HL-60 (cell line): ENCODE data around the gene SOCS7.

Experiments used
- DNase-seq, 2 experiments: peaks; one replicate each; pipeline ENCODE4 v3.0.0-alpha.2; 2010 to 2020; ENCODE audit warnings: low read depth in 1 of 2, low spot score in 1 of 2
- H3K27ac ChIP-seq: fragments of 250-450 bp; sonication (Bioruptor Pico); replicated peaks from 2 replicates; pipeline ENCODE4 v1.5.1; 2020; ENCODE audit warnings: mild to moderate bottlenecking, moderate library complexity
- H3K27me3 ChIP-seq: fragments of 250-450 bp; sonication (Bioruptor Pico); 2 replicates; pipeline ENCODE4 v1.5.1; 2021; ENCODE audit warnings: mild to moderate bottlenecking, moderate library complexity; ENCODE audit not compliant: insufficient read depth, poor library complexity, severe bottlenecking
- H3K4me3 ChIP-seq: replicated peaks from 2 replicates; pipeline ENCODE4 v1.5.1; 2011; ENCODE audit warnings: mild to moderate bottlenecking, control low read depth, low read length; ENCODE audit not compliant: insufficient read depth
- GABPA ChIP-seq: IDR thresholded peaks from 2 replicates; pipeline ENCODE4 v1.6.1; 2012; ENCODE audit warnings: low read depth
- POLR2AphosphoS5 ChIP-seq: IDR thresholded peaks from 2 replicates; pipeline ENCODE4 v1.6.1; 2012; ENCODE audit warnings: low read depth
- SPI1 ChIP-seq: IDR thresholded peaks from 2 replicates; pipeline ENCODE4 v1.6.1; 2012; ENCODE audit warnings: low read depth, mild to moderate bottlenecking, borderline replicate concordance
- TF ChIP-seq, protein P1 (sequence below): IDR thresholded peaks from one replicate; pipeline ENCODE4 v1.5.1; 2011; ENCODE audit warnings: low read length, control low read depth, inconsistent platforms; ENCODE audit not compliant: insufficient read depth
- TF ChIP-seq, protein P2 (sequence below): IDR thresholded peaks from 2 replicates; pipeline ENCODE4 v1.6.1; 2012; ENCODE audit warnings: low read depth; ENCODE audit not compliant: insufficient replicate concordance

The SOCS7 gene

DNA sequence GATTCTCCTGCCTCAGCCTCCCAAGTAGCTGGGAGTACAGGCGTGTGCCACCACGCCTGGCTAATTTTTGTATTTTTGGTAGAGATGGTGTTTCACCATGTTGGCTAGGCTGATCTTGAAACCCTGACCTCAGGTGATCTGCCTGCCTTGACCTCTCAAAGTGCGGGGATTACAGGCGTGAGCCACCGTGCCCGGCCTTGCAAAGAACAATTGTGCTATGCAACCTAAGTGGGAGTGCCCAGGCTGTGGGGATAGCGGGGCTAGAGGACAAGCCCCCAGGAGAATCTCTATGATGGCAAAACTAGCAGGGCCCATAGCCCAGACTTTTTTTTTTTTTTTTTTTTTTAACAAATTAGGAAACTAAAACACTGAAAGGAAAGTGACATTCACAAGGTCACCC is 5.9 kb upstream of the SOCS7 start:
- Histone ChIP-seq H3K4me3 (no peak overlapping the region), H3K27ac (no peak overlapping the region), H3K27me3 (no peaks in the 10 kb centered on the region)
- DNase-seq: no peak
- TF ChIP-seq, protein P1, sequence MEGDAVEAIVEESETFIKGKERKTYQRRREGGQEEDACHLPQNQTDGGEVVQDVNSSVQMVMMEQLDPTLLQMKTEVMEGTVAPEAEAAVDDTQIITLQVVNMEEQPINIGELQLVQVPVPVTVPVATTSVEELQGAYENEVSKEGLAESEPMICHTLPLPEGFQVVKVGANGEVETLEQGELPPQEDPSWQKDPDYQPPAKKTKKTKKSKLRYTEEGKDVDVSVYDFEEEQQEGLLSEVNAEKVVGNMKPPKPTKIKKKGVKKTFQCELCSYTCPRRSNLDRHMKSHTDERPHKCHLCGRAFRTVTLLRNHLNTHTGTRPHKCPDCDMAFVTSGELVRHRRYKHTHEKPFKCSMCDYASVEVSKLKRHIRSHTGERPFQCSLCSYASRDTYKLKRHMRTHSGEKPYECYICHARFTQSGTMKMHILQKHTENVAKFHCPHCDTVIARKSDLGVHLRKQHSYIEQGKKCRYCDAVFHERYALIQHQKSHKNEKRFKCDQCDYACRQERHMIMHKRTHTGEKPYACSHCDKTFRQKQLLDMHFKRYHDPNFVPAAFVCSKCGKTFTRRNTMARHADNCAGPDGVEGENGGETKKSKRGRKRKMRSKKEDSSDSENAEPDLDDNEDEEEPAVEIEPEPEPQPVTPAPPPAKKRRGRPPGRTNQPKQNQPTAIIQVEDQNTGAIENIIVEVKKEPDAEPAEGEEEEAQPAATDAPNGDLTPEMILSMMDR: no peak
- TF ChIP-seq, protein P2, sequence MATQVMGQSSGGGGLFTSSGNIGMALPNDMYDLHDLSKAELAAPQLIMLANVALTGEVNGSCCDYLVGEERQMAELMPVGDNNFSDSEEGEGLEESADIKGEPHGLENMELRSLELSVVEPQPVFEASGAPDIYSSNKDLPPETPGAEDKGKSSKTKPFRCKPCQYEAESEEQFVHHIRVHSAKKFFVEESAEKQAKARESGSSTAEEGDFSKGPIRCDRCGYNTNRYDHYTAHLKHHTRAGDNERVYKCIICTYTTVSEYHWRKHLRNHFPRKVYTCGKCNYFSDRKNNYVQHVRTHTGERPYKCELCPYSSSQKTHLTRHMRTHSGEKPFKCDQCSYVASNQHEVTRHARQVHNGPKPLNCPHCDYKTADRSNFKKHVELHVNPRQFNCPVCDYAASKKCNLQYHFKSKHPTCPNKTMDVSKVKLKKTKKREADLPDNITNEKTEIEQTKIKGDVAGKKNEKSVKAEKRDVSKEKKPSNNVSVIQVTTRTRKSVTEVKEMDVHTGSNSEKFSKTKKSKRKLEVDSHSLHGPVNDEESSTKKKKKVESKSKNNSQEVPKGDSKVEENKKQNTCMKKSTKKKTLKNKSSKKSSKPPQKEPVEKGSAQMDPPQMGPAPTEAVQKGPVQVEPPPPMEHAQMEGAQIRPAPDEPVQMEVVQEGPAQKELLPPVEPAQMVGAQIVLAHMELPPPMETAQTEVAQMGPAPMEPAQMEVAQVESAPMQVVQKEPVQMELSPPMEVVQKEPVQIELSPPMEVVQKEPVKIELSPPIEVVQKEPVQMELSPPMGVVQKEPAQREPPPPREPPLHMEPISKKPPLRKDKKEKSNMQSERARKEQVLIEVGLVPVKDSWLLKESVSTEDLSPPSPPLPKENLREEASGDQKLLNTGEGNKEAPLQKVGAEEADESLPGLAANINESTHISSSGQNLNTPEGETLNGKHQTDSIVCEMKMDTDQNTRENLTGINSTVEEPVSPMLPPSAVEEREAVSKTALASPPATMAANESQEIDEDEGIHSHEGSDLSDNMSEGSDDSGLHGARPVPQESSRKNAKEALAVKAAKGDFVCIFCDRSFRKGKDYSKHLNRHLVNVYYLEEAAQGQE: no peak
- TF ChIP-seq SPI1 (no peak), POLR2AphosphoS5 (no peak), GABPA (no peak)

DNA sequence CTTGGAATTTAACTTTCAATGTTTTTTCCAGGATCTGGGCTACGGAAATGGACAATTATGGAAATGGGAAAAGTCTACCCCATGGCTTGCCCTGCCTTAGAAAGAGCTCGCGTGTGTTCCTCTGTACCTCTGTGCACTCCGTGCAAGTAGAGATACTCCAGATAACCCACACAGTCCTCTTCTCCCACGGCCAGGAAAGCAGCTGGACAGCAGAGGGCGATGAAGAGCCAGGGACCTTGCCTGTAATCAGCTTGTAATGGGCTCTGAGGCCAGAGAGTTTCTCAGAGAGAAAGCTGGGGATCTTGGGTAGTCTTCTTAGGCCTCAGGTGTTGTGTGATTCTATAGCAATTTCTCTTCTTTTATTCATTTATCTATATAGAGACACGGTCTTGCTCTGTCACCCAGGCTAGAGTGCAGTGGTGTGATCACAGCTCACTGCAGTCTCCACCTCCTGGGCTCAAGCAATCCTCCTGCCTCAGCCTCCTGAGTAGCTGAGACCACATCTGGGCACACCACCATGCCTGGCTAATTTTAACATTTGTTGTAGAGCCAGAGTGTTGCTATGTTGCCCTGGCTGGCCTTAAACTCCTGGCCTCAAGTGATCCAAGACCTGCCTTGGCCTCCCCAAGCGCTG is 2.4 kb upstream of the SOCS7 start:
- no peak for TF ChIP-seq POLR2AphosphoS5
- TF ChIP-seq, protein P1: peak; percentile 88
- Histone ChIP-seq H3K4me3 (no peak overlapping the region), H3K27ac (no peak overlapping the region), H3K27me3 (no peaks in the 10 kb centered on the region)
- DNase-seq: peak; percentile 55 to 92

GRCh38 chr17:38350035-38350434 is 1.6 kb upstream of the SOCS7 start:
- Histone ChIP-seq H3K27ac (no peak overlapping the region), H3K4me3 (no peak overlapping the region)
- TF ChIP-seq GABPA (no peak), SPI1 (no peak), POLR2AphosphoS5 (no peak)
- TF ChIP-seq, protein P1: no peak
- TF ChIP-seq, protein P2: no peak

More at GRCh38 chr17:38350035-38350434, 1.6 kb upstream of the SOCS7 start:
- no peaks in the 10 kb centered on the region for H3K27me3 ChIP-seq
- DNase-seq: no peak
